ENCODE data around the gene KLHL29.

KLHL29 gene

GRCh38 chr2:23422089-23423061, 37.4 kb downstream of the KLHL29 start:
- DNase-seq (ENCODE audit: low read depth): no peak
- H3K4me3 ChIP-seq (ENCODE audit: low read depth, low read length): no peak overlapping the region
- in situ Hi-C loops (cut with HindIII; ENCODE audit: low sequenced_read_pairs): no loop called here
- no peak for TF ChIP-seq CTCF (IDR thresholded peaks at IDR 0.05; ENCODE audit: low read depth, low read length, missing control alignments)

- H3K4me3 ChIP-seq (ENCODE audit: low read depth, low read length): no peak overlapping the region
- DNase-seq (ENCODE audit: low read depth): no peak
- in situ Hi-C loops (cut with HindIII; ENCODE audit: low sequenced_read_pairs): no loop called here
- TF ChIP-seq CTCF (IDR thresholded peaks at IDR 0.05; ENCODE audit: low read depth, low read length, missing control alignments): no peak
These were observed 38.3 kb downstream of the KLHL29 start for GRCh38 chr2:23423062-23423872.

GRCh38 chr2:23423873-23424680, 39.1 kb downstream of the KLHL29 start:
- TF ChIP-seq CTCF (IDR thresholded peaks at IDR 0.05; ENCODE audit: low read depth, low read length, missing control alignments): no peak
- no peak for DNase-seq (ENCODE audit: low read depth)
- no peak overlapping the region for H3K4me3 ChIP-seq (ENCODE audit: low read depth, low read length)
- in situ Hi-C loops (cut with HindIII; ENCODE audit: low sequenced_read_pairs): no loop called here

GRCh38 chr2:23425338-23425871, 40.4 kb downstream of the KLHL29 start:
- H3K4me3 ChIP-seq (ENCODE audit: low read depth, low read length): no peak overlapping the region
- TF ChIP-seq CTCF (IDR thresholded peaks at IDR 0.05; ENCODE audit: low read depth, low read length, missing control alignments): no peak
- in situ Hi-C loops (cut with HindIII; ENCODE audit: low sequenced_read_pairs): no loop called here
- no peak for DNase-seq (ENCODE audit: low read depth)

GRCh38 chr2:23425885-23426262, 40.9 kb downstream of the KLHL29 start:
- no peak for TF ChIP-seq CTCF (IDR thresholded peaks at IDR 0.05; ENCODE audit: low read depth, low read length, missing control alignments)
- in situ Hi-C loops (cut with HindIII; ENCODE audit: low sequenced_read_pairs): no loop called here
- no peak for DNase-seq (ENCODE audit: low read depth)
- no peak overlapping the region for H3K4me3 ChIP-seq (ENCODE audit: low read depth, low read length)
